ENCODE data around the gene AGA.

The AGA gene

GRCh38 chr4:177441803-177442622, at the start of gene AGA:
AGA (minus strand) TSS chr4:177442437; CDS start chr4:177442375, 62 bp downstream.
- peak; percentile 94 for DNase-seq (ENCODE audit: low read depth)

- DNase-seq (ENCODE audit: low read depth): peak; percentile 35
Measured at GRCh38 chr4:177492022-177492421, 49.8 kb upstream of the AGA start.

GRCh38 chr4:177490769-177491168, 48.5 kb upstream of the AGA start:
- DNase-seq (ENCODE audit: low read depth): no peak

- peak; percentile 75 for DNase-seq (ENCODE audit: low read depth)
Measured at GRCh38 chr4:177489471-177490246, 47.4 kb upstream of the AGA start.

GRCh38 chr4:177487977-177488376, 45.7 kb upstream of the AGA start:
- no peak for DNase-seq (ENCODE audit: low read depth)

- DNase-seq (ENCODE audit: low read depth): peak; percentile 63
Measured at GRCh38 chr4:177485528-177485927, 43.3 kb upstream of the AGA start.

- DNase-seq (ENCODE audit: low read depth): peak; percentile 93
Measured at GRCh38 chr4:177484613-177485021, 42.4 kb upstream of the AGA start.

- DNase-seq (ENCODE audit: low read depth): no peak
Measured at GRCh38 chr4:177483760-177484159, 41.5 kb upstream of the AGA start.

GRCh38 chr4:177483271-177483670, 41.0 kb upstream of the AGA start:
- DNase-seq (ENCODE audit: low read depth): no peak

GRCh38 chr4:177482367-177482766, 40.1 kb upstream of the AGA start:
- no peak for DNase-seq (ENCODE audit: low read depth)

- DNase-seq (ENCODE audit: low read depth): peak; percentile 68
Measured at GRCh38 chr4:177480795-177481194, 38.6 kb upstream of the AGA start.

- DNase-seq (ENCODE audit: low read depth): no peak
Measured at GRCh38 chr4:177479063-177479462, 36.8 kb upstream of the AGA start.

GRCh38 chr4:177478496-177478895, 36.3 kb upstream of the AGA start:
- no peak for DNase-seq (ENCODE audit: low read depth)

- DNase-seq (ENCODE audit: low read depth): no peak
Measured at GRCh38 chr4:177473991-177474390, 31.8 kb upstream of the AGA start.

- peak; percentile 46 for DNase-seq (ENCODE audit: low read depth)
Measured at GRCh38 chr4:177464026-177464425, 21.8 kb upstream of the AGA start.

- peak; percentile 76 for DNase-seq (ENCODE audit: low read depth)
Measured at GRCh38 chr4:177461606-177462005, 19.4 kb upstream of the AGA start.

GRCh38 chr4:177460460-177460859, 18.2 kb upstream of the AGA start:
- no peak for DNase-seq (ENCODE audit: low read depth)

- peak; percentile 71 for DNase-seq (ENCODE audit: low read depth)
Measured at GRCh38 chr4:177455561-177455970, 13.3 kb upstream of the AGA start.

- DNase-seq (ENCODE audit: low read depth): no peak
Measured at GRCh38 chr4:177453116-177453515, 10.9 kb upstream of the AGA start.

GRCh38 chr4:177451108-177451500, 8.9 kb upstream of the AGA start:
- DNase-seq (ENCODE audit: low read depth): peak; percentile 55

- peak; percentile 92 for DNase-seq (ENCODE audit: low read depth)
Measured at GRCh38 chr4:177450426-177451107, 8.3 kb upstream of the AGA start.

- DNase-seq (ENCODE audit: low read depth): peak; percentile 92
Measured at GRCh38 chr4:177448850-177449249, 6.6 kb upstream of the AGA start.

Data from EH (cell line).